HEK293 (cell line): Measurements from ENCODE around the gene HOTAIR.

ENCODE experiments used
- KLF8 ChIP-seq: fragments of 450-650 bp; formaldehyde crosslinking; IDR thresholded peaks from 2 replicates; pipeline ENCODE4 v1.5.1; 2016; ENCODE audit warnings: missing biosample characterization, missing genetic modification characterization
- SP2 ChIP-seq: fragments of 450-650 bp; formaldehyde crosslinking; IDR thresholded peaks from 2 replicates; pipeline ENCODE4 v1.5.1; 2016; ENCODE audit warnings: missing biosample characterization, missing genetic modification characterization
- ZBTB17 ChIP-seq: fragments of 450-650 bp; formaldehyde crosslinking; IDR thresholded peaks from 2 replicates; pipeline ENCODE4 v1.5.1; 2016; ENCODE audit warnings: missing biosample characterization, missing genetic modification characterization
- ZBTB21 ChIP-seq: fragments of 450-650 bp; formaldehyde crosslinking; IDR thresholded peaks from 2 replicates; pipeline ENCODE4 v1.5.1; 2017; ENCODE audit warnings: missing biosample characterization, missing genetic modification characterization
- ZBTB7A ChIP-seq: fragments of 450-650 bp; formaldehyde crosslinking; IDR thresholded peaks from 2 replicates; pipeline ENCODE4 v1.5.1; 2016; ENCODE audit warnings: low read depth, missing biosample characterization, missing genetic modification characterization
- ZFHX2 ChIP-seq: fragments of 450-650 bp; formaldehyde crosslinking; conservative IDR thresholded peaks from 2 replicates; pipeline ENCODE4 v1.5.1; 2016; ENCODE audit warnings: missing biosample characterization, missing genetic modification characterization
- ZNF146 ChIP-seq: fragments of 450-650 bp; formaldehyde crosslinking; IDR thresholded peaks from 2 replicates; pipeline ENCODE4 v1.5.1; 2016; ENCODE audit warnings: missing biosample characterization, missing genetic modification characterization
- ZNF155 ChIP-seq: fragments of 450-650 bp; formaldehyde crosslinking; IDR thresholded peaks from 2 replicates; pipeline ENCODE4 v1.5.1; 2016; ENCODE audit warnings: missing biosample characterization, missing genetic modification characterization
- ZNF169 ChIP-seq: fragments of 450-650 bp; formaldehyde crosslinking; IDR thresholded peaks from 2 replicates; pipeline ENCODE4 v1.5.1; 2016; ENCODE audit warnings: missing biosample characterization, missing genetic modification characterization
- ZNF350 ChIP-seq: fragments of 450-650 bp; formaldehyde crosslinking; IDR thresholded peaks from 2 replicates; pipeline ENCODE4 v1.5.0; 2017; ENCODE audit warnings: missing biosample characterization, mild to moderate bottlenecking, missing genetic modification characterization
- ZNF423 ChIP-seq: fragments of 450-650 bp; formaldehyde crosslinking; IDR thresholded peaks from 2 replicates; pipeline ENCODE4 v1.5.1; 2016; ENCODE audit warnings: missing biosample characterization, missing genetic modification characterization
- ZNF48 ChIP-seq: fragments of 450-650 bp; formaldehyde crosslinking; IDR thresholded peaks from 2 replicates; pipeline ENCODE4 v1.5.1; 2016; ENCODE audit warnings: missing biosample characterization, missing genetic modification characterization
- ZNF521 ChIP-seq: fragments of 450-650 bp; formaldehyde crosslinking; IDR thresholded peaks from 2 replicates; pipeline ENCODE4 v1.5.1; 2017; ENCODE audit warnings: missing biosample characterization, mild to moderate bottlenecking, missing genetic modification characterization
- ZNF623 ChIP-seq: fragments of 450-650 bp; formaldehyde crosslinking; IDR thresholded peaks from 2 replicates; pipeline ENCODE4 v1.5.1; 2016; ENCODE audit warnings: missing biosample characterization, missing genetic modification characterization
- ZNF670 ChIP-seq: fragments of 450-650 bp; formaldehyde crosslinking; IDR thresholded peaks from 2 replicates; pipeline ENCODE4 v1.5.1; 2016; ENCODE audit warnings: missing biosample characterization, missing genetic modification characterization, low read depth
- ZNF843 ChIP-seq: fragments of 450-650 bp; formaldehyde crosslinking; IDR thresholded peaks from 2 replicates; pipeline ENCODE4 v1.5.1; 2016; ENCODE audit warnings: missing biosample characterization, missing genetic modification characterization
- TF ChIP-seq, protein P1 (sequence below): fragments of 450-650 bp; formaldehyde crosslinking; IDR thresholded peaks from 2 replicates; pipeline ENCODE4 v1.5.1; 2016; ENCODE audit warnings: missing biosample characterization, missing genetic modification characterization
- TF ChIP-seq, protein P2 (sequence below): fragments of 450-650 bp; IDR thresholded peaks from 2 replicates; pipeline ENCODE4 v1.5.1; 2018; ENCODE audit warnings: missing biosample characterization, missing genetic modification characterization
- TF ChIP-seq, protein P3 (sequence below): fragments of 450-650 bp; formaldehyde crosslinking; IDR thresholded peaks from 2 replicates; pipeline ENCODE4 v1.5.1; 2016; ENCODE audit warnings: missing biosample characterization, missing genetic modification characterization
- TF ChIP-seq, protein P4 (sequence below): fragments of 450-650 bp; formaldehyde crosslinking; optimal IDR thresholded peaks from 2 replicates; pipeline ENCODE3; 2016; ENCODE audit warnings: missing biosample characterization, mild to moderate bottlenecking, missing genetic modification characterization
- TF ChIP-seq, protein P5 (sequence below): fragments of 450-650 bp; formaldehyde crosslinking; IDR thresholded peaks from 2 replicates; pipeline ENCODE4 v1.5.1; 2016; ENCODE audit warnings: missing biosample characterization, missing genetic modification characterization
- TF ChIP-seq, protein P6 (sequence below): fragments of 450-650 bp; formaldehyde crosslinking; IDR thresholded peaks from 2 replicates; pipeline ENCODE4 v1.5.0; 2017; ENCODE audit warnings: missing biosample characterization, missing genetic modification characterization, borderline replicate concordance
- TF ChIP-seq, protein P7 (sequence below): fragments of 450-650 bp; IDR thresholded peaks from 2 replicates; pipeline ENCODE4 v1.5.1; 2018; ENCODE audit warnings: missing biosample characterization, mild to moderate bottlenecking, missing genetic modification characterization

Gene HOTAIR

DNA sequence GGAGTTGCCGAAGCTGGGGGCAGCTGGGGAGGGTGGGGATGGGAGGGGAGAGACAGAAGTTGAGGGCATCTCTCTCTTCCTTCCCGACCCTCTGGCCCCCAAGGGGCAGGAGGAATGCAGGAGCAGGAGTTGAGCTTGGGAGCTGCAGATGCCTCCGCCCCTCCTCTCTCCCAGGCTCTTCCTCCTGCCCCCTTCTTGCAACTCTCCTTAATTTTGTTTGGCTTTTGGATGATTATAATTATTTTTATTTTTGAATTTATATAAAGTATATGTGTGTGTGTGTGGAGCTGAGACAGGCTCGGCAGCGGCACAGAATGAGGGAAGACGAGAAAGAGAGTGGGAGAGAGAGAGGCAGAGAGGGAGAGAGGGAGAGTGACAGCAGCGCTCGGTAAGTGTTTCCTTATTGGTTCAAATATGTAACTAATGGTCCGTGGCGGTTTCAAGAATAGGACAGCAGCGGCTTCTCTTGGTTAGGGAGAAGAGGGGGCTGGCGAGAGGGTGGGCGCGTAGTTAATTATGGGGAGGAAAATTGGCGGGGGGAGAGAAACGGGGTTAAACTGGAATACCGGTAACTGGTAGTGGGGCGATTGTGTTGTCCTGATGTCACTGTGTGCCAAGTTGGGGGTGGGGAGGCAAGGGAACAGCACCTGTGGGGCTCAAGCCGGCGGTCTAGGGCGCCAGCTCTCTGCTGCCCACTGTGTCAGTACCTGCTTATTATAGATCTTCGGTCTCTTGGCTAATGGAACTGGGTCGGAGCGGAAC lies 42.5 kb upstream of the HOTAIR start (continued):
- TF ChIP-seq, protein P1, sequence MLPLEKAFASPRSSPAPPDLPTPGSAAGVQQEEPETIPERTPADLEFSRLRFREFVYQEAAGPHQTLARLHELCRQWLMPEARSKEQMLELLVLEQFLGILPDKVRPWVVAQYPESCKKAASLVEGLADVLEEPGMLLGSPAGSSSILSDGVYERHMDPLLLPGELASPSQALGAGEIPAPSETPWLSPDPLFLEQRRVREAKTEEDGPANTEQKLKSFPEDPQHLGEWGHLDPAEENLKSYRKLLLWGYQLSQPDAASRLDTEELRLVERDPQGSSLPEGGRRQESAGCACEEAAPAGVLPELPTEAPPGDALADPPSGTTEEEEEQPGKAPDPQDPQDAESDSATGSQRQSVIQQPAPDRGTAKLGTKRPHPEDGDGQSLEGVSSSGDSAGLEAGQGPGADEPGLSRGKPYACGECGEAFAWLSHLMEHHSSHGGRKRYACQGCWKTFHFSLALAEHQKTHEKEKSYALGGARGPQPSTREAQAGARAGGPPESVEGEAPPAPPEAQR (tag by site-specific recombination) = no peak
- TF ChIP-seq, protein P2, sequence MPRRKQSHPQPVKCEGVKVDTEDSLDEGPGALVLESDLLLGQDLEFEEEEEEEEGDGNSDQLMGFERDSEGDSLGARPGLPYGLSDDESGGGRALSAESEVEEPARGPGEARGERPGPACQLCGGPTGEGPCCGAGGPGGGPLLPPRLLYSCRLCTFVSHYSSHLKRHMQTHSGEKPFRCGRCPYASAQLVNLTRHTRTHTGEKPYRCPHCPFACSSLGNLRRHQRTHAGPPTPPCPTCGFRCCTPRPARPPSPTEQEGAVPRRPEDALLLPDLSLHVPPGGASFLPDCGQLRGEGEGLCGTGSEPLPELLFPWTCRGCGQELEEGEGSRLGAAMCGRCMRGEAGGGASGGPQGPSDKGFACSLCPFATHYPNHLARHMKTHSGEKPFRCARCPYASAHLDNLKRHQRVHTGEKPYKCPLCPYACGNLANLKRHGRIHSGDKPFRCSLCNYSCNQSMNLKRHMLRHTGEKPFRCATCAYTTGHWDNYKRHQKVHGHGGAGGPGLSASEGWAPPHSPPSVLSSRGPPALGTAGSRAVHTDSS (tag by site-specific recombination) = 0 out of 2 replicates have a peak, but pooled peaks have one; percentile 48
- peak; percentile 48; the same call in 1 of the 2 replicates for TF ChIP-seq KLF8 (tag by site-specific recombination)
- TF ChIP-seq SP2 (tag by site-specific recombination) = peak; percentile 64
- no peak for TF ChIP-seq ZNF350
- TF ChIP-seq ZNF670 (tag by site-specific recombination) = no peak
- TF ChIP-seq, protein P3, sequence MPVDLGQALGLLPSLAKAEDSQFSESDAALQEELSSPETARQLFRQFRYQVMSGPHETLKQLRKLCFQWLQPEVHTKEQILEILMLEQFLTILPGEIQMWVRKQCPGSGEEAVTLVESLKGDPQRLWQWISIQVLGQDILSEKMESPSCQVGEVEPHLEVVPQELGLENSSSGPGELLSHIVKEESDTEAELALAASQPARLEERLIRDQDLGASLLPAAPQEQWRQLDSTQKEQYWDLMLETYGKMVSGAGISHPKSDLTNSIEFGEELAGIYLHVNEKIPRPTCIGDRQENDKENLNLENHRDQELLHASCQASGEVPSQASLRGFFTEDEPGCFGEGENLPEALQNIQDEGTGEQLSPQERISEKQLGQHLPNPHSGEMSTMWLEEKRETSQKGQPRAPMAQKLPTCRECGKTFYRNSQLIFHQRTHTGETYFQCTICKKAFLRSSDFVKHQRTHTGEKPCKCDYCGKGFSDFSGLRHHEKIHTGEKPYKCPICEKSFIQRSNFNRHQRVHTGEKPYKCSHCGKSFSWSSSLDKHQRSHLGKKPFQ (tag by site-specific recombination) = no peak; the same call in 1 of the 2 replicates
- no peak for TF ChIP-seq ZNF521 (tag by site-specific recombination)
- peak; percentile 89; the same call in 1 of the 2 replicates for TF ChIP-seq ZBTB7A
- TF ChIP-seq, protein P4, sequence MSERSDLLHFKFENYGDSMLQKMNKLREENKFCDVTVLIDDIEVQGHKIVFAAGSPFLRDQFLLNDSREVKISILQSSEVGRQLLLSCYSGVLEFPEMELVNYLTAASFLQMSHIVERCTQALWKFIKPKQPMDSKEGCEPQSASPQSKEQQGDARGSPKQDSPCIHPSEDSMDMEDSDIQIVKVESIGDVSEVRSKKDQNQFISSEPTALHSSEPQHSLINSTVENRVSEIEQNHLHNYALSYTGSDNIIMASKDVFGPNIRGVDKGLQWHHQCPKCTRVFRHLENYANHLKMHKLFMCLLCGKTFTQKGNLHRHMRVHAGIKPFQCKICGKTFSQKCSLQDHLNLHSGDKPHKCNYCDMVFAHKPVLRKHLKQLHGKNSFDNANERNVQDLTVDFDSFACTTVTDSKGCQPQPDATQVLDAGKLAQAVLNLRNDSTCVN (tag by site-specific recombination) = no peak
- TF ChIP-seq ZNF423 (tag by site-specific recombination) = no peak
- no peak for TF ChIP-seq ZNF48 (tag by site-specific recombination)
- peak; percentile 53 for TF ChIP-seq ZFHX2
- TF ChIP-seq, protein P5, sequence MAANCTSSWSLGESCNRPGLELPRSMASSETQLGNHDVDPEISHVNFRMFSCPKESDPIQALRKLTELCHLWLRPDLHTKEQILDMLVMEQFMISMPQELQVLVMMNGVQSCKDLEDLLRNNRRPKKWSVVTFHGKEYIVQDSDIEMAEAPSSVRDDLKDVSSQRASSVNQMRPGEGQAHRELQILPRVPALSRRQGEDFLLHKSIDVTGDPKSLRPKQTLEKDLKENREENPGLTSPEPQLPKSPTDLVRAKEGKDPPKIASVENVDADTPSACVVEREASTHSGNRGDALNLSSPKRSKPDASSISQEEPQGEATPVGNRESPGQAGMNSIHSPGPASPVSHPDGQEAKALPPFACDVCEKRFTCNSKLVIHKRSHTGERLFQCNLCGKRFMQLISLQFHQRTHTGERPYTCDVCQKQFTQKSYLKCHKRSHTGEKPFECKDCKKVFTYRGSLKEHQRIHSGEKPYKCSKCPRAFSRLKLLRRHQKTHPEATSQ (tag by site-specific recombination) = 0 out of 2 replicates have a peak, but pooled peaks have one; percentile 38
- TF ChIP-seq ZNF146 = no peak
- no peak for TF ChIP-seq ZBTB21 (tag by site-specific recombination)
- TF ChIP-seq ZNF169 (tag by site-specific recombination) = no peak
- peak; percentile 87 for TF ChIP-seq ZBTB17 (tag by site-specific recombination)
- no peak for TF ChIP-seq ZNF843 (tag by site-specific recombination)
- no peak for TF ChIP-seq ZNF623 (tag by site-specific recombination)
- TF ChIP-seq, protein P6, sequence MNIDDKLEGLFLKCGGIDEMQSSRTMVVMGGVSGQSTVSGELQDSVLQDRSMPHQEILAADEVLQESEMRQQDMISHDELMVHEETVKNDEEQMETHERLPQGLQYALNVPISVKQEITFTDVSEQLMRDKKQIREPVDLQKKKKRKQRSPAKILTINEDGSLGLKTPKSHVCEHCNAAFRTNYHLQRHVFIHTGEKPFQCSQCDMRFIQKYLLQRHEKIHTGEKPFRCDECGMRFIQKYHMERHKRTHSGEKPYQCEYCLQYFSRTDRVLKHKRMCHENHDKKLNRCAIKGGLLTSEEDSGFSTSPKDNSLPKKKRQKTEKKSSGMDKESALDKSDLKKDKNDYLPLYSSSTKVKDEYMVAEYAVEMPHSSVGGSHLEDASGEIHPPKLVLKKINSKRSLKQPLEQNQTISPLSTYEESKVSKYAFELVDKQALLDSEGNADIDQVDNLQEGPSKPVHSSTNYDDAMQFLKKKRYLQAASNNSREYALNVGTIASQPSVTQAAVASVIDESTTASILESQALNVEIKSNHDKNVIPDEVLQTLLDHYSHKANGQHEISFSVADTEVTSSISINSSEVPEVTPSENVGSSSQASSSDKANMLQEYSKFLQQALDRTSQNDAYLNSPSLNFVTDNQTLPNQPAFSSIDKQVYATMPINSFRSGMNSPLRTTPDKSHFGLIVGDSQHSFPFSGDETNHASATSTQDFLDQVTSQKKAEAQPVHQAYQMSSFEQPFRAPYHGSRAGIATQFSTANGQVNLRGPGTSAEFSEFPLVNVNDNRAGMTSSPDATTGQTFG = no peak
- TF ChIP-seq, protein P7, sequence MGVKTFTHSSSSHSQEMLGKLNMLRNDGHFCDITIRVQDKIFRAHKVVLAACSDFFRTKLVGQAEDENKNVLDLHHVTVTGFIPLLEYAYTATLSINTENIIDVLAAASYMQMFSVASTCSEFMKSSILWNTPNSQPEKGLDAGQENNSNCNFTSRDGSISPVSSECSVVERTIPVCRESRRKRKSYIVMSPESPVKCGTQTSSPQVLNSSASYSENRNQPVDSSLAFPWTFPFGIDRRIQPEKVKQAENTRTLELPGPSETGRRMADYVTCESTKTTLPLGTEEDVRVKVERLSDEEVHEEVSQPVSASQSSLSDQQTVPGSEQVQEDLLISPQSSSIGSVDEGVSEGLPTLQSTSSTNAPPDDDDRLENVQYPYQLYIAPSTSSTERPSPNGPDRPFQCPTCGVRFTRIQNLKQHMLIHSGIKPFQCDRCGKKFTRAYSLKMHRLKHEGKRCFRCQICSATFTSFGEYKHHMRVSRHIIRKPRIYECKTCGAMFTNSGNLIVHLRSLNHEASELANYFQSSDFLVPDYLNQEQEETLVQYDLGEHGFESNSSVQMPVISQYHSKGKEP = no peak
- no peak for TF ChIP-seq ZNF155
